Left ventricle myocardium inferior (tissue), 1 donor: ENCODE measurements around the gene EGLN1. TPM values are rescaled to one million over a fixed set of nuclear protein-coding genes. Genes with fewer than 3 reads are reported as not detected.
"Not testable (repeated sequence)": the region's sequence is repeated elsewhere in the genome, so short reads cannot be mapped to it uniquely, and the experiment has no call there.

ENCODE experiments used
- DNase-seq: peaks from one replicate; pipeline ENCODE4 v3.0.0-alpha.2; 2020
- H3K27ac ChIP-seq: fragments of 200-600 bp; replicated peaks from 2 replicates; pipeline ENCODE4 v1.8.0; 2021
- H3K27me3 ChIP-seq: fragments of 200-600 bp; 2 replicates; pipeline ENCODE4 v1.8.0; 2021; ENCODE audit warnings: low read depth
- H3K36me3 ChIP-seq: fragments of 200-600 bp; 2 replicates; pipeline ENCODE4 v1.8.0; 2021
- H3K4me1 ChIP-seq: fragments of 200-600 bp; 2 replicates; pipeline ENCODE4 v1.8.0; 2021
- H3K4me3 ChIP-seq: fragments of 200-600 bp; 2 replicates; pipeline ENCODE4 v1.8.0; 2021; ENCODE audit warnings: mild to moderate bottlenecking, moderate library complexity
- H3K9me3 ChIP-seq: fragments of 200-600 bp; replicated peaks from 2 replicates; pipeline ENCODE4 v1.8.0; 2021
- CTCF ChIP-seq: fragments of 200-600 bp; IDR thresholded peaks from 2 replicates; pipeline ENCODE4 v1.8.0; 2021; ENCODE audit warnings: antibody characterized with exemption, mild to moderate bottlenecking, borderline replicate concordance
- intact Hi-C: fragments of 100-400 bp; cut with micrococcal nuclease; formaldehyde crosslinking; loops from one replicate; pipeline ENCODE4 v1.11.0; 2022
- total RNA-seq: library from RNA; stranded (reverse); fragmentation: NEBNext Ultra II Directional; extraction: Animal tissue kit (Norgen Biotek cat#: 25700); gene quantifications from one replicate; pipeline ENCODE4 v1.2.1, GENCODE V29; 2021
- donor health status: DM: no; HTN: yes; CAD: no; lungs with severe emphysema.

Gene EGLN1
- total RNA-seq, 1 donor from 2014 or later = 83.2 TPM

GRCh38 chr1:231460614-231461013 is 38.5 kb upstream of the EGLN1 start:
- Histone ChIP-seq H3K4me3 (no peak overlapping the region), H3K36me3 (no peaks in the 10 kb centered on the region), H3K4me1 (no peaks in the 10 kb centered on the region), H3K9me3 (peaks cover 30% of the 10 kb centered on the region), H3K27me3 (no peaks in the 10 kb centered on the region), H3K27ac (no peak overlapping the region)
- TF ChIP-seq CTCF = no peak
- no peak for DNase-seq
- intact Hi-C loops = no loop called here

DNA sequence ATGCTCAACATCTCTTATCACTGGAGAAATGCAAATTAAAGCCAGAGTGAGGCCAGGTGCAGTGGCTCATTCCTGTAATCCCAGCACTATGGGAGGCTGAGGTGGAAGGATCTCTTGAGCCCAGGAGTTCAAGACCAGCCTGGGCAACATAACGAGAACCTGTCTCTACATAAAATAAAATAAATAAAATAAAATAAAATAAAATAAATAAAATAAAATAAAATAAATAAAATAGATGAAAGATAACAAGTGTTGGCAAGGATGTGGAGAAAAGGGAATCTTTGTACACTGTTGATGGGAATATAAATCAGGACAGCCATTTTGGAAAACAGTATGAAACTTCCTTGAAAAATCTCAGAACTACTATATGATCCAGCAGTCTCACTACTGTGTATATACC is 37.4 kb upstream of the EGLN1 start:
- H3K4me1 ChIP-seq, H3K27ac ChIP-seq, H3K27me3 ChIP-seq, H3K4me3 ChIP-seq, intact Hi-C loops, DNase-seq, H3K36me3 ChIP-seq: not testable (repeated sequence)
- H3K9me3 ChIP-seq = peaks cover 26% of the 10 kb centered on the region

GRCh38 chr1:231457956-231458355 is 35.9 kb upstream of the EGLN1 start:
- H3K27me3 ChIP-seq, H3K36me3 ChIP-seq, intact Hi-C loops, H3K4me3 ChIP-seq, DNase-seq, H3K4me1 ChIP-seq, H3K27ac ChIP-seq: not testable (repeated sequence)
- H3K9me3 ChIP-seq = peaks cover 26% of the 10 kb centered on the region

DNA sequence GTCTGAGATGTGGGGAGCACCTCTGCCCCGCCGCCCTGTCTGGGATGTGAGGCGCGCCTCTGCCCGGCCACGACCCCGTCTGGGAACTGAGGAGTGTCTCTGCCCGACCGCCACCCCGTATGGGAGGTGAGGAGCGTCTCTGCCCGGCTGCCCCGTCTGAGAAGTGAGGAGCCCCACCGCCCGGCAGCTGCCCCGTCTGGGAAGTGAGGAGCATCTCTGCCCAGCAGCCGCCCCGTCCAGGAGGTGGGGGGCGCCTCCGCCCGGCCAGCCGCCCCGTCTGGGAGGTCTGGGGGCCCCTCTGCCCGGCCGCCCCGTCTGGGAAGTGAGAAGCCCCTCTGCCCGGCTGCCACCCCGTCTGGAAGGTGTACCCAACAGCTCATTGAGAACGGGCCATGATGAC is 32.0 kb upstream of the EGLN1 start:
- H3K4me1 ChIP-seq, H3K4me3 ChIP-seq, H3K36me3 ChIP-seq, intact Hi-C loops, H3K27ac ChIP-seq, DNase-seq, H3K27me3 ChIP-seq: not testable (repeated sequence)
- H3K9me3 ChIP-seq = peaks cover 32% of the 10 kb centered on the region

- peaks cover 25% of the 10 kb centered on the region for H3K9me3 ChIP-seq
- H3K36me3 ChIP-seq = no peaks in the 10 kb centered on the region
- intact Hi-C loops = no loop called here
- no peak for DNase-seq
- TF ChIP-seq CTCF = no peak
- H3K27me3 ChIP-seq = no peaks in the 10 kb centered on the region
- H3K27ac ChIP-seq = no peak overlapping the region
- H3K4me3 ChIP-seq = no peak overlapping the region
- H3K4me1 ChIP-seq = no peaks in the 10 kb centered on the region
Observed at GRCh38 chr1:231446138-231446537, 24.1 kb upstream of the EGLN1 start.

DNA sequence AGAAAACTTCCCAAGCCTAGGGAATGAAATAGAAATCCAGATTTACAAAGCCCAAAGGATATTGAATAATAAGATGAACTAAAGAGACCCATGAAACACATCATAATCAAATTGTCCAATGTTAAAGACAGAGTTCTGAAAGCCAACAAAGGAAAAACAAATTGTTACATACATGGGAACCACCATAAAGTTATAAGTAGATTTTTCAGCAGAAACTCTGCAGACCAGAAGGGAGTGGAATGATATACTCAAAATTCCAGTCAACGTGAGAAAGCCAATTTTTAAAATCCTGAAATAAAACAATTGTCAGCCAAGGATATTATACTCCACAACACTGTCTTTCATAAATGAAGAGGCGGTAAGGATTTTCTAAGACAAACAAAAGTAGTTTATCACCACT is 22.0 kb upstream of the EGLN1 start:
- TF ChIP-seq CTCF = no peak
- H3K27me3 ChIP-seq = no peaks in the 10 kb centered on the region
- H3K36me3 ChIP-seq = no peaks in the 10 kb centered on the region
- H3K9me3 ChIP-seq = peaks cover 23% of the 10 kb centered on the region
- no peak for DNase-seq
- H3K4me3 ChIP-seq = no peak overlapping the region
- no peak overlapping the region for H3K27ac ChIP-seq
- intact Hi-C loops = no loop called here
- H3K4me1 ChIP-seq = no peaks in the 10 kb centered on the region

GRCh38 chr1:231443363-231443762 is 21.3 kb upstream of the EGLN1 start:
- intact Hi-C loops = no loop called here
- Histone ChIP-seq H3K9me3 (peaks cover 23% of the 10 kb centered on the region), H3K27ac (no peak overlapping the region), H3K27me3 (no peaks in the 10 kb centered on the region), H3K4me1 (no peaks in the 10 kb centered on the region), H3K36me3 (no peaks in the 10 kb centered on the region), H3K4me3 (no peak overlapping the region)
- no peak for TF ChIP-seq CTCF
- no peak for DNase-seq
